GM12874 (cell line): ENCODE data around the gene BAZ1B.

ENCODE experiments used
- TF ChIP-seq, protein P1 (sequence below): IDR thresholded peaks from 2 replicates; pipeline ENCODE4 v1.5.1; 2011; ENCODE audit warnings: low read depth, mild to moderate bottlenecking, control low read depth, low read length, moderate library complexity; ENCODE audit not compliant: insufficient read depth

The BAZ1B gene

DNA sequence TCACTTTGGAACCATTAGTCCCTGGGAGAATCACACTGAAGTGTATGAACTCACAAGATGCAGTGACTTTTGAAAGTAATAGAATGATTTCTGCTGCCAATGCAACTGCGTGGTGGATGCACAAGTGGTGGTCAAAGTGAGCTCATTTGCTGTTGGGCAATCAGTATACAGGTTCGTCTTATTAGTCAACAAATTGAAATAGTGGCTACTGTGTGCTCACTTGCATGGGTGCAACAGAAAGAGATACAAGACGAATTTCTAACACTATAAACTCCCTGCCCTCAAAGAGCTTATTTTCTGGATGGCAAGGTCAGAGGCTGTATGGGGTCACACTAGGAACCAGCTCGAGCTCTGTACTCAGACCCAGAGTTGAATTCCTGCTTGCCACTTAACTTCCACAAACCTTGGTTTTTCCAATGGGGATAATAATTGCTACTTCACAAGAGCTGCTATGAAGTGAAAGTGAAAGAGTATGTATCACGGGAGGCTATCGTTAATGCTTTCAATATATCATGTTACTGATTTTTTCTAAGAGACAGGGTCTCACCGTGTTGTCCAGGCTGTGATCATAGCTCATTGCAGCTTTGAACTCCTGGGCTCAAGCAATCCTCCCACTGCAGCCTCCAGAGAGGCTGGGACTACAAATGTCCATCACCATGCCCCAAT is 43.7 kb upstream of the BAZ1B start:
- TF ChIP-seq, protein P1, sequence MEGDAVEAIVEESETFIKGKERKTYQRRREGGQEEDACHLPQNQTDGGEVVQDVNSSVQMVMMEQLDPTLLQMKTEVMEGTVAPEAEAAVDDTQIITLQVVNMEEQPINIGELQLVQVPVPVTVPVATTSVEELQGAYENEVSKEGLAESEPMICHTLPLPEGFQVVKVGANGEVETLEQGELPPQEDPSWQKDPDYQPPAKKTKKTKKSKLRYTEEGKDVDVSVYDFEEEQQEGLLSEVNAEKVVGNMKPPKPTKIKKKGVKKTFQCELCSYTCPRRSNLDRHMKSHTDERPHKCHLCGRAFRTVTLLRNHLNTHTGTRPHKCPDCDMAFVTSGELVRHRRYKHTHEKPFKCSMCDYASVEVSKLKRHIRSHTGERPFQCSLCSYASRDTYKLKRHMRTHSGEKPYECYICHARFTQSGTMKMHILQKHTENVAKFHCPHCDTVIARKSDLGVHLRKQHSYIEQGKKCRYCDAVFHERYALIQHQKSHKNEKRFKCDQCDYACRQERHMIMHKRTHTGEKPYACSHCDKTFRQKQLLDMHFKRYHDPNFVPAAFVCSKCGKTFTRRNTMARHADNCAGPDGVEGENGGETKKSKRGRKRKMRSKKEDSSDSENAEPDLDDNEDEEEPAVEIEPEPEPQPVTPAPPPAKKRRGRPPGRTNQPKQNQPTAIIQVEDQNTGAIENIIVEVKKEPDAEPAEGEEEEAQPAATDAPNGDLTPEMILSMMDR: no peak

- TF ChIP-seq, protein P1: no peak
Measured at GRCh38 chr7:73560109-73560835, 38.2 kb upstream of the BAZ1B start.

- TF ChIP-seq, protein P1: no peak
Measured at GRCh38 chr7:73557397-73558257, 35.5 kb upstream of the BAZ1B start, which contains the start of gene BCL7B. Gene BCL7B (minus strand): TSS chr7:73557690. CDS start chr7:73557578, 112 bp downstream.

- TF ChIP-seq, protein P1: no peak
Measured at GRCh38 chr7:73557108-73557396, 35.0 kb upstream of the BAZ1B start.

GRCh38 chr7:73556208-73557107 is 34.4 kb upstream of the BAZ1B start:
- TF ChIP-seq, protein P1: no peak

- TF ChIP-seq, protein P1: no peak
Measured at GRCh38 chr7:73555411-73555982, 33.4 kb upstream of the BAZ1B start.
